HG03520 (cell line): ENCODE results near the gene NFIB.

ENCODE experiments used
- ATAC-seq: cut with Tn5 transposase; IDR thresholded peaks from one replicate; pipeline ENCODE4 v1.9.1; 2021; ENCODE audit warnings: mild to moderate bottlenecking, moderate library complexity; ENCODE audit not compliant: unreplicated experiment

The NFIB gene

GRCh38 chr9:14192556-14192955 is 121.4 kb downstream of the NFIB start:
- no peak for ATAC-seq

- ATAC-seq, result no peak
Measured at GRCh38 chr9:14191512-14191911, 122.4 kb downstream of the NFIB start.

GRCh38 chr9:14190240-14190639 is 123.7 kb downstream of the NFIB start:
- no peak for ATAC-seq

GRCh38 chr9:14189578-14189977 is 124.4 kb downstream of the NFIB start:
- ATAC-seq, result no peak

- ATAC-seq, result no peak
Measured at GRCh38 chr9:14189146-14189545, 124.8 kb downstream of the NFIB start.

- no peak for ATAC-seq
Measured at GRCh38 chr9:14188538-14188937, 125.4 kb downstream of the NFIB start.

- ATAC-seq, result no peak
Measured at GRCh38 chr9:14188011-14188410, 125.9 kb downstream of the NFIB start.

- no peak for ATAC-seq
Measured at GRCh38 chr9:14186096-14186495, 127.8 kb downstream of the NFIB start.

- ATAC-seq, result no peak
Measured at GRCh38 chr9:14185016-14185415, 128.9 kb downstream of the NFIB start.

GRCh38 chr9:14183001-14183400 is 130.9 kb downstream of the NFIB start:
- no peak for ATAC-seq

- no peak for ATAC-seq
Measured at GRCh38 chr9:14180960-14181537, 132.9 kb downstream of the NFIB start.

GRCh38 chr9:14180093-14180959 is 133.6 kb downstream of the NFIB start:
- no peak for ATAC-seq

- ATAC-seq, result no peak
Measured at GRCh38 chr9:14179449-14179848, 134.5 kb downstream of the NFIB start.

- no peak for ATAC-seq
Measured at GRCh38 chr9:14175778-14176177, 138.2 kb downstream of the NFIB start.

- no peak for ATAC-seq
Measured at GRCh38 chr9:14173713-14174112, 140.2 kb downstream of the NFIB start.

- no peak for ATAC-seq
Measured at GRCh38 chr9:14170973-14171596, 142.9 kb downstream of the NFIB start.

GRCh38 chr9:14170392-14170931 is 143.5 kb downstream of the NFIB start:
- ATAC-seq, result no peak

- no peak for ATAC-seq
Measured at GRCh38 chr9:14168381-14168780, 145.6 kb downstream of the NFIB start.

GRCh38 chr9:14165376-14166035 is 148.4 kb downstream of the NFIB start:
- ATAC-seq, result no peak

GRCh38 chr9:14164908-14165307 is 149.0 kb downstream of the NFIB start:
- ATAC-seq, result no peak
